ENCODE data around the gene THRB.

Gene THRB

GRCh38 chr3:24343084-24343783 lies 151.4 kb downstream of the THRB start:
- no peak for DNase-seq
- in situ Hi-C loops (cut with MboI; ENCODE audit: low pct_unique_long_range_greater_than_20kb, low sequenced_read_pairs), result no loop called here

DNA sequence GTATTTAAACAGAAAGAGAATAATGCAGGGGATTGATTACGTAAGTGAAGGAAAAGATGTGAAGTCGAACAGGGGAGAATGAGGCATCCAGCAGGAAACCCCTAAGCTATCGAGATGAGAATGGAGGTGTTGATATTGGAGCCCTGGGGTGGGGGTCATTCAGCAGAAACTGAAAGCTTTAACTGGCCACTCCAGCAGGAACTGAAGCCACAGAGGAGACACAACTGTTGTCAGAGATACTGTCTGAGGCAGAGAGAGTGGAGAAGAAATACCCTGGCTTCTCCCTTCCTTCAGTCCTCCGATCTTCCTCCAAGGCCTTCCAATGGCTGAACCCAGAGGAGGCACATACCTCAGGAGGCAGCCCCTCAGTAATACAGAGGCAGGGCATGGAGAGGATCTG lies 152.4 kb downstream of the THRB start:
- no peak for DNase-seq
- in situ Hi-C loops (cut with MboI; ENCODE audit: low pct_unique_long_range_greater_than_20kb, low sequenced_read_pairs), result no loop called here

GRCh38 chr3:24341668-24342067 lies 153.0 kb downstream of the THRB start:
- in situ Hi-C loops (cut with MboI; ENCODE audit: low pct_unique_long_range_greater_than_20kb, low sequenced_read_pairs), result no loop called here
- DNase-seq, result no peak

- no peak for DNase-seq
- in situ Hi-C loops (cut with MboI; ENCODE audit: low pct_unique_long_range_greater_than_20kb, low sequenced_read_pairs), result no loop called here
Measured at GRCh38 chr3:24340966-24341365, 153.7 kb downstream of the THRB start.

DNA sequence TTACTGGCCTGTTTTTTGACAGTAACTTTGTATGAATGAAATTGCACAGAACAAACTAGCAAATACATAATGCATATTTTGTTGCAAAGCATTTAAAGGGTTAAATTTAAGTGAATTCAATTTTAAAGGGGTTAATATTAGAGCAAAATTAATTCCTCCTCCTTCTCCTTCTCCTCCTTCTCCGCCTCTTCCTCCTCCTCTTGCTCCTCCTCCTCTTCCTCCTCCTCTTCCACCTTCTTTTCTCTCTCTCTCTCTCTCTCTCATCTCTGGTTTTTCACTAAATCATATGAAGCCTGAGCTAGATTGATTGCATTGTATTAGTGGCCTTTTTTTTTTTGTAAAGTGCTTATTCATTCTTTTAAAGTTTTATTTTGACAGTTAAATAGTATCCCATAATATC lies 154.5 kb downstream of the THRB start:
- in situ Hi-C loops (cut with MboI; ENCODE audit: low pct_unique_long_range_greater_than_20kb, low sequenced_read_pairs), result no loop called here
- no peak for DNase-seq

DNA sequence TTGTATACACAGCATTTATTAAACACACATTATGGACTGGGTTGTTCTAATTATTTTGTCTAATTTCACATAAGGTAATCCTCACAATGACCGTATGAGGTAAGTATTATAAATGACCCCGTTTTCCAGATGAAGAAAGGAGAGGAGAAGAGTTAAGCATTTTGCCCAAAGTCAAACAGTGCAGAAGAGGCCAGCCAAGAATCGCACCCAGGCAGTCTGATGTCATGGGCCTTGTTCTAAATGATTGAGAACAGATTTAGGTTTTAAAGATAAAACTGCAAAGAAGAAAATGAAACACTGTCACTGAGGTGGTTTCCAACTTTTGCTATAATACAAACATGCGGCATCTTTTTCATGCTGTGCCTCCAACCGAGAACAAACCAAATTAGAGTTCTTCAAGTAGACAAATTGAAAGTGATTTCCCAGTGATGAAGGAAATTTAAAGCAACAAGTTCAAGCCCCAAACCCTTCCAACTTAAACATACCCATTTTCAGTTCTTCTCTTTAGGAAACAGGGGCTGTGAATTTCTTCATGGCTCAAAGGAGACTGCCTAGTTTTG lies 155.3 kb downstream of the THRB start:
- in situ Hi-C loops (cut with MboI; ENCODE audit: low pct_unique_long_range_greater_than_20kb, low sequenced_read_pairs), result no loop called here
- no peak for DNase-seq

DNA sequence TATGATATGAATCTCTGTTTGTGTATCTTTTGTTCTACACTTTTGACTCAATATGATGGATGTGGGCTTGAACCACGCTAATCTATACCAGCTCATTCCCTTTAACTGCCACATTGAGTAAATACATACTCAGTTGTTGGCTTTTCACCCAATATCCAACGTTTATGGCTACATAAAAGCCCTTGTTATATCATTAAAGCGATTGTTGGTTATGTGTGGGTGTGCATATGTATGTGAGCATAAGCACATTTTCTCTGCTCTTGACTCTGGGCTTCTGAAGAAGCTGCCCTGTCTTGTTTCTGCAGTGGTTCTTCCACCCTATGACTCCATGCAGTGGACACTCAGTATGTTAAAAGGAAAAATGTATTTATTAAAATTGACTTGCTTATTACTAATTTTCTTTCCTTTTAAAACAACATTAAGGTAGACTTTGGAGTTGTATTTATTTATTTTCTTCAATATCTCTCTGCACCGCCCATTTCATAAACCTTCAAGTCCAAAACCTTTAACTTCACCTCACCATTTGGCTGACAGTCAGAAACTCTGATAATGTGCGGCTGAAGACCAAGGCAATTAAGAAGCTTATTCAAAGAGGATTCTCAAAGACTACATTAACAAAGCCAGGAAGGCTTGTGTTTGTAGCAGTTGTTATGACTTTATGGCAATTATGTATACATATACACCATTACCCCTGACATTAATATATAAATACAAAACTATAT lies 156.1 kb downstream of the THRB start:
- no peak for DNase-seq
- in situ Hi-C loops (cut with MboI; ENCODE audit: low pct_unique_long_range_greater_than_20kb, low sequenced_read_pairs), result no loop called here

GRCh38 chr3:24336101-24336500 lies 158.5 kb downstream of the THRB start:
- no peak for DNase-seq
- in situ Hi-C loops (cut with MboI; ENCODE audit: low pct_unique_long_range_greater_than_20kb, low sequenced_read_pairs), result no loop called here

- in situ Hi-C loops (cut with MboI; ENCODE audit: low pct_unique_long_range_greater_than_20kb, low sequenced_read_pairs), result no loop called here
- no peak for DNase-seq
Measured at GRCh38 chr3:24332092-24332491, 162.6 kb downstream of the THRB start.

GRCh38 chr3:24323272-24323671 lies 171.4 kb downstream of the THRB start:
- no peak for DNase-seq
- in situ Hi-C loops (cut with MboI; ENCODE audit: low pct_unique_long_range_greater_than_20kb, low sequenced_read_pairs), result no loop called here

DNA sequence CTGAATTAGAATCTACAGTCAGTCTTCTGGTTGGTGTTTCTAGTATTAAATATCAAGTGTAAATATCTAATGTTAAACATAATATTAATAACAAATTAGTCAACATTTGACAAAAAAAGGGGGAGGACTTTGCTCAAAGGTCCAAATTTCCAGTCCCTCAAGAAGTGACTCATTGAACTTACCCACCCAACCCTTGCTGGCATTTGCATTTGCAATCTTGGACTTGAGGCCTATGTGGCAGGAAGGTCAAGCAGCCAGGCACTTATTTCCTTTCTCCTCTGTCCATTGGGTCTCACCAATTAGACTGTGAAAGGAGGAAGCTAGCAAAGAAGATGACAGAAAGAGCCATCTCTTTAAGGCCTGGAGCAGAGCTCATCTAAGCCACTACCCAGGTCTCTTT lies 174.0 kb downstream of the THRB start:
- in situ Hi-C loops (cut with MboI; ENCODE audit: low pct_unique_long_range_greater_than_20kb, low sequenced_read_pairs), result no loop called here
- DNase-seq, result no peak

GRCh38 chr3:24318677-24319287 lies 175.9 kb downstream of the THRB start:
- in situ Hi-C loops (cut with MboI; ENCODE audit: low pct_unique_long_range_greater_than_20kb, low sequenced_read_pairs), result no loop called here
- no peak for DNase-seq

DNA sequence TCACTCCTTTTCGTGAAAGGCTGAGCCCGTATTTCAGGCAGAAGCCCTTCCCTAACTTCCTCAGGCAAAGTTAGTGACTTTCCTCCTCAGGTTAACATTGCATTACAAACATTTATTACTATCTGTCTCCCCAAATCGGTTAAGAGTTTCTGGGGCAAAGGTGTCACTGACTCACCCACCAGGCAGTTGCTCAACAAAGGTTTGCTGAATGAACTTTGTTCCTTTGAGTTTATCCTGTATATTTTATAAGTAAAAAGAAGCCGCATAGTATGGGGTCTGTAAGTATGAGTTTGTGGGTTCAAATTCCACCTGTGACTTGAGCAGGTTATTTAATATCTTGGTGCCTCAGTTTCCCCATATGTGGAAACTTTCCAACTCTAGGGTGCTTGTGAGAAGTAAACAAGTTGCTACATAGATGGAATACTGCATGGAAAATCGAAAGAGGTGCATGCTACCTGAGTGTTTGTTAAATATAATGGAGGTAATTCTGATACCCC lies 177.7 kb downstream of the THRB start:
- DNase-seq, result no peak
- in situ Hi-C loops (cut with MboI; ENCODE audit: low pct_unique_long_range_greater_than_20kb, low sequenced_read_pairs), result no loop called here

DNA sequence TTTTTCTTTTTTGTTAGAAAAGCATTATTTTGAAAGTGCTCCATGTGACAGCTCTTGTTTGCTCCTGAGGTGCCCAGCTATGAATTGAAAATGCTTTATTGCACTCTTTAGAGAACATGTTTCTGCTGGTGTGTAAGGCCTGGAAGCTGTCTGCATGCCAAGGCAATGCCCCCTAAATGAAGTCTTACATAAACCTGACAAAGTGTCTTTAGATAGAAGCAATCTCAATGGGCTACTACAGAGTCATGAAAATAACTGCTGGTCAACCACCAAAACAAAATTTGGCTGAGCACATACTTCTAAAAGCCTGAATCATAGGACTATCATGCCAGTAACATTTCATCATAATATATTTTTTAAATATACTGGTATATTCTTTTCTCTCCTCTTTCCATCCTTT lies 178.7 kb downstream of the THRB start:
- in situ Hi-C loops (cut with MboI; ENCODE audit: low pct_unique_long_range_greater_than_20kb, low sequenced_read_pairs), result no loop called here

GRCh38 chr3:24315356-24315755 lies 179.3 kb downstream of the THRB start:
- in situ Hi-C loops (cut with MboI; ENCODE audit: low pct_unique_long_range_greater_than_20kb, low sequenced_read_pairs), result no loop called here

More for the DNA sequence above, 178.7 kb downstream of the THRB start:
- no peak for DNase-seq

DNA sequence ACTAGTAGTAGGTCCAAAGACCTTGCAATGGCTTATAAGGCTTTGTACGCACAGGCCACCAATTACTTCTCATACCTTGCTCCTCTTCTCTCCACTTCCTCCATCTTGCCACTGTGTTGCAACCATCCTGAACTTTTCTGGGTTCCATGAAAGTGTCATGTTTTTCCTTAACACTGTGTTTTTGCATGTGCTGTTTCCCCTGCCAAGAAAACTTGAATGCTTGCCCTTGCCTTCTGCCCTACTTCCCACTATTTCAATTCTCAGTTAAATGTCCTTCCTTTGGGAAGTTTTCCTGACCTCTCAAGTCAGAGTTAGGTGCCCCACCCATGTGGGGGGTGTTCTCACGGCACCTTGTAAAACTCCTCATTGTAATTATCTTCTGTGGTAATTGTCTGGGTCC lies 182.8 kb downstream of the THRB start:
- in situ Hi-C loops (cut with MboI; ENCODE audit: low pct_unique_long_range_greater_than_20kb, low sequenced_read_pairs), result no loop called here
- no peak for DNase-seq

More at GRCh38 chr3:24315356-24315755, 179.3 kb downstream of the THRB start:
- no peak for DNase-seq

DNA sequence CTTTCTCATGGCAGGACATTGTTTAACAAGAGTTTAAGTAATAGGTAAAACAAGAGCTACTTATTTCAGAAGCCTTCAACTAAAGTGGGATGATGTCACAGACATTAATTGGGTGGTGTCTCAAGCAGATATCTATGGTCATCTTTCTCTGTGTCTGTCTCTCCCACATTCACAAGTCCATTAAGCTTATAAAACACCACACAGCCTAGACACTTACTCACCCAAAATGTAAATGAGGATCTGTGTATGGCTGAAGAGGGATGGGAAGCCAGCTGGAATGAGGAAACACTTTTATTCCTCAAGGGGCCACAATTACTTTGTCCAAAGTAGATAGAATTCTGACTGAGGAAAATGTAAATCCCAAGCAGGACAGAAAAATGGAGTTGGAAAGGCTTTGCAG lies 183.8 kb downstream of the THRB start:
- in situ Hi-C loops (cut with MboI; ENCODE audit: low pct_unique_long_range_greater_than_20kb, low sequenced_read_pairs), result no loop called here

GRCh38 chr3:24306518-24306917 lies 188.1 kb downstream of the THRB start:
- no peak for DNase-seq
- in situ Hi-C loops (cut with MboI; ENCODE audit: low pct_unique_long_range_greater_than_20kb, low sequenced_read_pairs), result no loop called here

More for the DNA sequence above, 183.8 kb downstream of the THRB start:
- no peak for DNase-seq

- in situ Hi-C loops (cut with MboI; ENCODE audit: low pct_unique_long_range_greater_than_20kb, low sequenced_read_pairs), result no loop called here
- DNase-seq, result no peak
Measured at GRCh38 chr3:24305795-24306467, 188.7 kb downstream of the THRB start.
